GM21526 (cell line): Measurements from ENCODE around the gene MCAT.

Experiments
- ATAC-seq: cut with Tn5 transposase; IDR thresholded peaks from one replicate; pipeline ENCODE4 v1.9.1; 2021; ENCODE audit warnings: moderate library complexity; ENCODE audit not compliant: unreplicated experiment, low FRiP score

MCAT gene

DNA sequence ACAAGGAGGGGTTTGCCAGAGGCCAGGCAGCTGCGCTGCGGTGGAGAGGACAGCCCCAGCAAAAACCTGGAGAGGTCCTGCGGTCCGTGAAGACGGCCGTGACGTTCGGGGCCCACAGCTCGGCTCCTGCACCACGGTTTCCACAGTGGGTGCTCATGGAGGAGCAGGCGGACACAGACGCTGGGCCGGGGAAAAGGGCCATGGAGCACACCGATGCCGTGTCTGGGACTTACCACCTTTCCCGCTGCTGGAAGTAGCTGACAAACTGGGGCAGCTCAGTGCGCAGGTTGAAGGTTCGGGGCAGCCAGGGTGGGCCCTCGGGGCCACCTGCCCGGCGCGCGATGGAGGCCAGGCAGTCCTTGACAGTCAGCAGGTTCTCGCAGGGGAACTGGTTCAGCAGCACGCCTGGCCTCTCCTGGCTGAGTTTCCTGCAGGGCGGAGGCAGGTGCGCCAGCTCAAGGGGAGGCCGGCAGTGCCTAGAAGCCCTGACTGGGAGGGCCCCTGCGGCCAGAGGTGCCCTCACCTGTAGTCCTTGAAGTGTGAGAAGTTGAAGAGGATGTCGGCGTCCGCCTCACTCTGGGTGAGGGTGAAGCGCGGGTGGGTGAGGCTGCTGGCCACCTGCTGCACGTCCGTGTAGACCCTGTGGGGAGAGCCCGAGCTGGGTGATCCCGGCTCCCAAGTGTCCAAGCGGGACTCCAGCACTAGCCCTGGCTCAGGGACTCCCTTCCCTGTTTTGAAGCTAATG, 30.9 kb upstream of the MCAT start:
- no peak for ATAC-seq

DNA sequence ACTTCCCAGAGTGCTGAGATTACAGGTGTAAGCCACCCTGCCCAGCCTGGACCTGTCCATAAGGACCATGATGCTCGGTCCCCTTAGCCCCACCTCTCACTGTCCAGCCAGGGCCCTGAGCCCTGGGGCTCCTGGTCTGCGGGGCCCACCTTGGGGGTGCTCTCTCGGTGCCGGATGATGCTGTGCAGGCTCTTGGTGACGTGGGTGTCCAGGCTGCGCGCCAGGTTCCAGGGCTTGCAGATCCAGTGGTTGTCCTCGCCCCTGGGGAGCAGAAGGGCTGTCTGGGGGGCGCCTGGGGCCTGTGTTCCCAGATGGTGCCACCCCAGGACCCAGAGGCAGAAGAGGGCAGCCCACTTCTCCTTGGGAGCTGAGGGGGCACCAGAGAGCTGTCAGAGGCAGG, 30.4 kb upstream of the MCAT start:
- no peak for ATAC-seq

DNA sequence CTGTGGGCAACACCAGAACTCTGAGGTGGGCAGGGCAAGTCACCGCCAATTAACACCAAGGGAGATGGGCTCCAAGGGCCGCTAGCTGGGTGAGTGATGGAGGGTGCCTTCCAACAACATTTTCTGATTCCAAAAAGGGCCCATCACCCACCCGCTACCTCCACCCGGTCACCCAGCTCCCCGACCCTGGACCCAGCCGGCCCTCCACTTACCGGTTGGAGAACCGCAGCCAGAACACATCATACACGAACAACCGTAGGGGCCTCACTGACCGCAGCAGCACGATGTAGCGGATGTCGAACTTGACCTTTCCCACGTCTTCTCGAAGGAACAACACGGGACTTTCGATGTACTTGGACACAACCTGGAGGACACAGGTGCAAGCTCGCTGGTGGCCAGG, 29.0 kb upstream of the MCAT start:
- no peak for ATAC-seq

DNA sequence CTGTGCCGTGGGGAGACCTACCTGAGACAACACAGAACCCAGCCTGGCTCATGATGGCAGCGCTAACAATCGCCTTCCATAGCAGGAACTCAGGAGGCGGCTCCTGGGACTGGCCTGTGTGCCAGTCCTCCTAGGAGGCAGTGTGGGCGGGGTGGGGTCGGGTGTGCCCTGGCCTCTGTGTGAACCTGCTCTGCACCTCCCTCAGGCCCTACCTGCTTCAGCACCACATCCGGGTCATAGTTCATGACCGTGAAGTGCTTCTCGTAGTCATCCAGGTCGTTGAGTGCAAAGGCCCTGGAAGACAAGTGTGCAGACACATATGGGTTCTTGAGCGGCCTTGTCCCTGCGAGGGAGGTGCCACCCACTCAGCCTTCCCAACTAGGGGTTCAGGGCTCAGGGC, 28.4 kb upstream of the MCAT start:
- no peak for ATAC-seq

DNA sequence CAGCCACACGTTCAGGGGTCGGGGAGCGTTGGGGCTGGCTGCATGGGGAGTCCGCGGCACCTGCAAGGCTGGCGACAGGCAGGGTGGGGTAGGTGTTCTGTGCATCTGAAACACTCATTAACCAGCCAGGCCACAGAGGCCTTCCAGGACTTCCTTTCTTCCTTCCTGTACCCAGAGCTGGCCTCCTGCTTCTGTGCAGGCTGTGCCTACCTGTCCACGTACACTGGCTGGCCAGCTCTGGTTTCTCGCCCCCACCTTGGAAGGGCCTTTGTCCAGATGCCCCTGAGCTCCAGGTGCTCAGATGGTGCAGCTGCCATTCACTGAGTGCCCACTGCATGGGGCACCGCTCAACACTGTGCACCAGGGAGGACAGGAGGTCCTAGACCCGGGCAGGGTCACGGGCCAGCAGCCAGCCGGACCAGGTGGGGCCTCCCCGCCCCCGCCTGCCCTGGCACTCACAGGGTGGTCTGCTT, 27.9 kb upstream of the MCAT start:
- ATAC-seq, result no peak

DNA sequence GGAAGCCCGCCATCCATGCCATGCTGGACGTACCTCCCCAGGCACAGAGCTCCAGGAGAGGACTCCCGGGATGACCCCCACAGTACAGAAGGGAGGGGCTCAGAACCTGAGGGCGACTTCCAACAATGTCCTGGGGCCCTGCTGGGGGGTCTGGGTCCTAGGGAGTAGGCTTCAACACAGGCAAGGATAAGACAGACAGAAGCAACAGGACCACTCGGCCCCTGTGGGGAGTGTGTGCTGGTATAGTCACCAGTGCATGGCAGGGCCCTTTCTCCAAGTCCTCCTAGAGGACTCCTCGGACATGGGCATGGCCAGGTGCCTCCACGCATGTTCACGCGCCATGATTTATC, 26.9 kb upstream of the MCAT start:
- no peak for ATAC-seq

DNA sequence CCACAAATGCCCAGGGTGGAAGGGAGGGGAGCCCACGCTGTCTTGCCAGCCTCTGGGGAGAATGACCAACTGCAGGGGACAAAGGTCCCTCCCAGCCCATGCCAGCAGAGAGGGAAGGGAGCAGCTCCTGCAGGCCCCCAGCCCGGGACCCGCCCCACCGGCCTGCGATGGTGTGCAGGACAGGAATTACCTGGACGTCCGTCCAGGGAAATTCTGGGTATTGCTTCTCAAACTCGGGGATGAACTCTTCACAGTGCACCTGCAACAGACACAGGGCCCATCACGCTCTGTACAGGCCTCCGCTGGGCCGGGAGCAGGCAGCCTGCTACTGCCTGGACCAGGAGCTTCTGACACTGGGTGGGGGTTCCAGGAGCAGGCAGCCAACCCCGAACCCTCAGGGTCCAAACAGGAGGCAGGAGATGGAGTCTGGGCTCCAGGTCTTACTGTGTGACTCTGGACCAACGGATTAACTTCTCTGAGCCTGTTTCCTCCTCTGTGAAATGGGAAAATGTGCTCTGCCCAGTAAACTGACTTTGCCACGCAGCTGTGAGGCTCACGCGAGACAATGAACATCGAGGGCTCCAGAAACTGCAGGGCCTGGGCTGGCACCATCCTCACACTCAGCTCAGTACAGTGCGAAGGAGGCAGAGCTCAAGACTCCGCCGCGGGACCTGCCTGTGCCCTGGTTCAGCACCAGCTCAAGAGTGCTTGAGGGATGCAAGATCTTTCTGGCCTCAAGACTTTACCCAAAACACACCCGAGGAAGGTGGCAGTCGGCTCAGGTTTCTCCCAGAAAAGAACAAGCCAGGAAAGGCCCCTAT, 26.3 kb upstream of the MCAT start:
- ATAC-seq, result no peak

DNA sequence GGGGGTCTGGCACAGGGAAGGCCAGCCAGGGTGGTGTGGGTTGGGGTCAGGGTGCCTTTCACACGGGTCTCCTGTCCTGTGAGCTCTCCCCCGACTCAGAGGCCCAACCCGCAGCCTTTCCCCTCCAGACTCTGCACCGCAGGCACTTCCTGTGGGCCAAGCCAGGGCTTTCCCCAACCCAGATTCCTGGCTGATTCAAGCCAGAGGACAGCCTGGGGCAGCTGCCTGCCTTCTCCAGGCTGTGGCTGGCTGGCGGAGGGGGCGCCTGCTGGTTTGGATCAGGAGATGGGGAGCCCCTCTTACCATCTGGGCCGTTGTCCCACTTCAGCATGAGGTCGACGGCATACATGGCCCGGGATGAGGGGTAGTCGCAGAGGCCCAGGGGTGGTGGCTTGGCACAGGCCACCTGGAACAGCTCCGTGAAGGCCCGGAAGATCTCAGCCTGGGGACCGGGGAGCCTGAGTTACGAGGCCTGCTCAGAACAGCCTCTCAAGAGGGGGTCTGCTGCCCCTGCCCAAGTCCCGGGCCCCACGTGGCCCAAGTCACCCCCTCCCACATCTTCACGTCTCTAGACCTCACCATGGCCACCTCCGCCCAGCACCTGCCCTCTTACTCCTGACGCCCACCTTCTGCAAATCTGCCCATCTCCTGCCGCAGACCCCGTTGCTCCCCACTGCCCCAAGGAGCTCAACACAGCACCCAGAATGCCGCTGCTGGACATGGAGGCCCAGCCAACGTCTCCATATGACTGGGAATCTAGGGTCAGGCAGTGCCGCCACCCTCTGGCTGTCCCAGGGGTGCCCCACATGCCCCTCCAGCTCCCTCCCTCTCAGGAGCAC, 25.5 kb upstream of the MCAT start:
- no peak for ATAC-seq

DNA sequence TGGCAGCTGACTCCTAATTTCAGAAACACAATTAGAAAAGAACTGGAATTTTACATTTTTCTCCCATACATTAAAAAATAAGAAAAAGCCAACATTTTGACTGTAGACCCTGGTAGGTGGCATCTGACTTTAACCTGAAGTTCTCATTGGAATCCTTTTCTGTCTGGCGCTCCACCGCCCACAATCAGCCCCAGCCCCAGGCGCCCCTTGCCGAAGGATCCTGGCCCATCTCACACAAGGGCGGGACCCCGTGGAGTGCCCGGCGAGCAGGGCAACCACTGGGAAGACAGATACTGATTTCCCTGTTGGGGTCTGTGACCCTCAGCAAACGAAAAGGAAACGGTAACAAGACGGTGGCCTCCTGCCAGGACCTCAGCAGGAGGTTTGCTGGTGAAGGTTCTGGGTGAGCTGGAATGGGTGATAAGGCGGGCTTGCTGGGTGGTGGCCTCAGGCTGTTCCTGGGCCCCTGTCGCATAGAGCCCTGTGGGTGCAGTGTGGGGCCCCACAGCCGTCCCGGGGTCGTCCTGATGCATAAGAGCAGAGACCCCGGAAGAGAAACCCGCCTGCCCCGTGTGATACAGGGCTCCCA, 23.9 kb upstream of the MCAT start:
- ATAC-seq, result no peak

DNA sequence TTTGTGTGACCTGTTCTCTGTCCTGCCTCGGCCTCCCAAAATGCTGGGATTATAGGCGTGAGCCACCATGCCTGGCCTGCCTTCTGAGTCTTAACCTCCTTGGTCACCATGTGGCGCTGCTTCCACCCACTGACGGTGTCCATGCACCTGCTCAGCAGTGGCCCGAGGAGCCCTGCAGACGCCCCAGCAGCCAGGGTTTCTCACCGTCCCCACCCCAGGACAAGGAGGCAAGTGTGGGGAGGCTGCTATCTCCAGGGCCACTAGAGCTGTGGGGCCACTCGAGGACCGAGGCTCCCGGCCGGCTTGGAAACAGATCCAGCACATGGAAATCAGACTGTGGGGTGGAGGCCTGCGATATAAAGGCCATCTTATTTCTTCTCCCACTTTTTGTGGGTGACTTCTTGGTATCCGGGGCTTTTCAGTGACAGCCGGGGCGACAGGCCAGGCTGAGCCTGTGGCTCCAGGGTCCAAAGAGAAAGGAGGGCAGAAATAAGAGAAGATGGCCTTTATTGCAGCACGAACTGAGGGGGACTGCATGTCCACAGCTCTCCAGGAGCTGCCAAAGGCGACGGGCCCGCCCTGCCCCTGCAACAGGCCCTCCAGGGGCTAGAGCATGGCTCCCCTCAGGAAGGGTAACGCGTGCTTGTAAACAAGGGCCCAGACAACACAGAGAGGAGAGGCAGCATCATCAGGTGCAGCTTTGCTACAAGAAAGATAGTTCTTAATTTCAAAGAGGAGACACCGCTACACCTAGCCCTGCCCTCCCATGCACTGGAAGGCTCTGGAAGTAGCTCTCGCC, 23.1 kb upstream of the MCAT start:
- ATAC-seq, result no peak

DNA sequence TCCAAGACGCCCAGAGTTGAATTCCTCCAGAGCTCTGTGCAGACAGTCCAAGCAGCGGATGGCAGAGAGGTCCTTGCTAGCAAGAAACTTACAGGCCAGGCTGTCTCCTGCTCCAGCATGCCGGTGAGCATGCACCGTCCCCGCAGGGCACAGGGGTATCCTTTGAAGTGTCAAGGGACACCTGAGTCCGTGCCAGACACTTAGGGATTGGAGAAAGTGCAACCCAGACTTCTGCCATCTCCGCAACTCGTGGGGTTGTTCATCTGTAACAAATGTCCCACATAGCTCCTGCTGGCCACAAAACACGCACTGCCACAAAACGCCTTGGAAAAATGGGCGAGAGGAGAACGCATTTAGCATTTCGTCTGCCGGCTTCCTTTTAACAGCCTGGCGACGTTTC, 21.4 kb upstream of the MCAT start:
- no peak for ATAC-seq

DNA sequence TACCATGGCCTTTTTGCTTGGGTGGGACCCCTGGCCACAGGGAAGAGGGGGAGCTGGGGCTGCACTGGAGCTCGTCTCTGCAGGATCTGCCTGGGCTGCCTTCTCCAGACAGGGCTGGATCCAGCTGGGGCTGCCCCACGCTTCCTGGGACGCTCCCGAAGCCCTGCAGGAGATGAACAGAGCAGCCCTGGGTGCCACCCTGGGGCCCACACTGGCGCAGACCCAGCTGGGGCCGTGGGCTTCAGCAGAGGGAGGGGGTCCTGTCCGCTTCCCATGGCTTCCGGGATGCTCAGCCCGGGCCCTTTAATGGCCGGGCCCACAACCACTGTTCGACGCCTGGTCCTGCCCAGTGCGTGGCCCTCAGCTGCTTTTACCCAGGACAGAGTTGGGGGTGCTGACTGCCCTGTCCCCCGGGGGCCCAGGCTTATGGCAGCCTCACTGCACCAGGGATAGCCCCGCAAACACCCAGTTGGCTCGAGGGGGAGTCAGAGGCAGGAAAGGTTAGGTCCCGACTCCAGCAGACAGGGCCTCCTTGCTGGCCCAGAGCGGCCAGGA, 20.1 kb upstream of the MCAT start:
- ATAC-seq, result no peak

DNA sequence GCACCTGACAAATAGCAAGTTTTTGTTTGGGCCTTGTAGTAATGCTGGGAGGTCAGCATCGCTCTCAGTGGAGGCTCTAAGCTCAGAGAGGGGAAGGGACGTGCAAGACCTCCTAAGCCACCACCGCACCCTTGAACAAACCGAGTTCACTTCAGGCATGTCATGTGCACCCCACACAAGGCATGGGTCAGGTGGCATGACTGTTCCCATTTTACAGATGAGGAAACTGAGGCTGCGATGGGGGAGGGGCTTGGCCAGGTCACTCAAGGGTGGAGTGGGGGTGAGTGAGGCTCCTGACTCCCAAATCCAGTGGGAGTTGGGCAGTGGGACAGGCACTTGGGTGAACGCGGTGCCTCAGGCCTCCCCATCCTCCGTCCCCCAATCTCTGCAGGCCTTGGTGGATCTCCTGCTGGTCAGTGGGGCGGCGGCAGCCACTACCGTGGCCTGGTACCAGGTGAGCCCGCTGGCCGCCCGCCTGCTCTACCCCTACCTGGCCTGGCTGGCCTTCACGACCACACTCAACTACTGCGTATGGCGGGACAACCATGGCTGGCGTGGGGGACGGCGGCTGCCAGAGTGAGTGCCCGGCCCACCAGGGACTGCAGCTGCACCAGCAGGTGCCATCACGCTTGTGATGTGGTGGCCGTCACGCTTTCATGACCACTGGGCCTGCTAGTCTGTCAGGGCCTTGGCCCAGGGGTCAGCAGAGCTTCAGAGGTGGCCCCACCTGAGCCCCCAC, 19.4 kb upstream of the MCAT start:
- no peak for ATAC-seq

DNA sequence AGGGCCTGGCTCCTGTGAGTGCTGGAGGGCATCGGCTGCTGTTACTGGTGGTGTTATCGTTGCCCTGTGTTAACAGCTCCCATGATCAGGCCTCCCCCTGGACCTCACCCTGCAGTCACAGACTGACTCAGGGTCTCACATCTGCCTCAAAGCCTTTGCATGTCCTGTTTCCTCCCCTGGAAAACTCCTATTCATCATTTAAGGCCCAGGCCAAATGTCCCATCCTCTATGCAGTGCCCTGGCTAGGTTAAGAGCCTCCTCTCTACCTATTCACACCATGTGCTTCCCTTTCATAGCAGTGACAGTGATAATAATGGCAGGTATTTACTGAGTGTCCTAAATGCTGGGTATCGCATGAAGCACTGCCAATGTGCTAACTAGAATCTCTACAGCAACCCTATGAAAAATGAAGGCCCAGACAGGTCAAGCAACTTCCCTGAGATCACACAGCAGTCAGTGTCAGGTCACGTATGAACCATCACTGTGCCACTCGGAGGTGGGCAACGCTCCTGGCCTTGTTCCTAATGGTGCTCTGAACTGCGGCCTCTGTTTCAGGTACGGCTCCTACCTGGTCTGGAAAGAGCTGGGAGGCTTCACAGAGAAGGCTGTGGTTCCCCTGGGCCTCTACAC, 17.4 kb upstream of the MCAT start:
- ATAC-seq, result no peak

DNA sequence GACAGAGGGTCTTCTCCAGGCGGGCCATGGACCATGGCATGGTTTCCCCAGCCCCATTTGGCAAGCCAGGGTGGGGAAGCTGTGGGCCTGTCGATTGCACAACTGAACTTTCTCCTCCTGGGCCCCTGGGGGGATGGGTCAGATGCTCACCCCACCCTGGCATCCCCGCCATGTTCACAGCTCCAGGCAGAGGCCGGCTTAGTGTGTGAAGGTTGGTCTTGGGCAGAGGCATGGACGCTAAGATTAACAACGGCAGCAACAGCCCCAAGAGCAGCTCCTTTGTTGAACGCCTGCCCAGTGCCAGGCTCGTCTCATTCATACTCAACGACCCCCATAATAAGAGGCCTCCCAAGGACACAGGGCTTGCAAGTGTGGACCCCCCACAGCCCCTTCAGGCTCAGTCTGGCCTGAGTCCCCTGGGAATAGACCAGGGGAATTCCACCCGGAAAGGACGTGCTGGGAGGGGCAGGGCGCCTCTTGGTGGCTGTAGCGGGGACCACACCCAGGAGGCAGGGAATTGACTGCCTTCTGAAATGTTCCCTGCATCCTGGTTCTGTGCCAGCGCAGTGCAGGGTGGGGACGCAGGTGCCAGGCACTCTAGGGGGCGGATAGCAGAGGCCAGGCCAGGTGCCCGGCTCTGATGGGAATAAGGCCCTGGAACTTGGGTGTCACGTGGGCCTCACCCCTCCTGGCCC, 16.4 kb upstream of the MCAT start:
- no peak for ATAC-seq

DNA sequence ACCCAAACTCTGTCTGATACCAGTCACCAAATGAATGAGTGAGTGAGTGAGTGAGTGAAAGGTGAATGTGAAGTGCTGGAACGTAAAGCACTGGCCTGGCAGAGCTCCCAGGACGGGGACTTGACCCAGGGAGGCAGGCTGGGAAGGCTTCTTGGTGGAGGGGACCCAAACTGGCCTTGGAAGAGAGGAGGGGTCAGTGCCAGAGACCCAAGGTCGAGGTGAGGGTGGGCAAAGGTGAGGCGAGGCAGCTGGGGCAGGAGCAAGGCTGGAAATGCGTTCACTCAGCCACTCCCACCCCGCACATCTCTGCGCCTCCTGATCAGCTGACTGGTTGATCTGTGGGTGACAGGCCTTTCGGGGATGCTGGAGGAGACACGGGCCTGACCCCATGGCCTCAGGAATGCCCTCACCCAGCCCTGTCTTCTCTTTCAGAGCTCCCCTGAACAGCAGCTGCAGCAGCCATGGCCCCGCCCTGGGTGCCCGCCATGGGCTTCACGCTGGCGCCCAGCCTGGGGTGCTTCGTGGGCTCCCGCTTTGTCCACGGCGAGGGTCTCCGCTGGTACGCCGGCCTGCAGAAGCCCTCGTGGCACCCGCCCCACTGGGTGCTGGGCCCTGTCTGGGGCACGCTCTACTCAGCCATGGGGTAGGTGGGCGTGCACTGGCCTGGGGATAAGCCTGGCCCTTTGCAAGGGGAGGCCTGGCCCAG, 15.7 kb upstream of the MCAT start:
- ATAC-seq, result no peak

DNA sequence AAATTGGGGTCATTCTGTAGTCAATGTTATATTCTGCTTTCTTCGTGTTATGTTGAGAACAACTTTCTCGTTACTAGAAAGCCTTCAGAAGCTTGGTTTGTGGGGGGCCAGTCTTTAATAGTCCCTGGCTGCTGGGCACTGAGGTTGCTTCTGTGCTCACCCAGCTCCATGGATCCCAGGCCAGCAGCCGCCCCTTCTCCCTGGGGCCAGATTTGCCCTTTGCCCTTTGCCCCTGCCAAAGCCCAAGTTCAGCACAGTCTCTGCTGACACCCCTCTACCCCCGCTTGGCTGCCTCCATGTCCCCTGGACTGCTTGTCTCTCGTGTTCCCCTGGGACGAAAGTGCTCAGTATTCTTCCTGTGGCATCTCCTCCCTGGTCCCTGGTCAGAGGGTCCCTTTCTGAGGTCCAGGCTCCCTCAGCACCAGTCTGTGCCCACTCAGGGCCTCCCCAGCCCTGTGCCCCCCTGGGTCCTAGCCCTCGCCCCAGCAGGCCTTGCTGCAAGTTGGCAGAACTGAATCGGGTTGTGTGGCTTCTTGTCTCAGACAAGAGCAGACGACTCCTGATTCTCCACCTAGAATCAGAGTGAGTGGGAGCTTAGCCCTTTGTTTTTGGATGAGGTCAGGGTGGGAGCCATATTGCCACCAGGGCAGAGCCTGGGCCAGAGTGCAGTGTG, 14.8 kb upstream of the MCAT start:
- ATAC-seq, result no peak
